Adrenal gland (tissue), 5 donors: ENCODE measurements around the gene GNAL.

Source experiments
- POLR2A ChIP-seq, 2 donors: fragments of 450-650 bp; IDR thresholded peaks; one replicate each; pipeline ENCODE4 v1.6.1; 2017; ENCODE audit warnings: antibody characterized with exemption in 2 of 2, mild to moderate bottlenecking in 2 of 2, moderate library complexity in 1 of 2
- TF ChIP-seq, protein P1 (sequence below), 6 experiments: fragments of 450-650 bp in 4 of 6; fragments of 200-600 bp in 2 of 6; sonication (generic) in 1 of 6; IDR thresholded peaks; 1 replicate in 5 of 6; 2 replicates in 1 of 6; pipeline versions ENCODE4 v1.5.1 to v1.8.0; 2016 to 2021; ENCODE audit warnings: antibody characterized with exemption in 6 of 6, mild to moderate bottlenecking in 2 of 6, moderate library complexity in 1 of 6
- donor health status: DM: no; HTN: no; CAD: no.

DNA sequence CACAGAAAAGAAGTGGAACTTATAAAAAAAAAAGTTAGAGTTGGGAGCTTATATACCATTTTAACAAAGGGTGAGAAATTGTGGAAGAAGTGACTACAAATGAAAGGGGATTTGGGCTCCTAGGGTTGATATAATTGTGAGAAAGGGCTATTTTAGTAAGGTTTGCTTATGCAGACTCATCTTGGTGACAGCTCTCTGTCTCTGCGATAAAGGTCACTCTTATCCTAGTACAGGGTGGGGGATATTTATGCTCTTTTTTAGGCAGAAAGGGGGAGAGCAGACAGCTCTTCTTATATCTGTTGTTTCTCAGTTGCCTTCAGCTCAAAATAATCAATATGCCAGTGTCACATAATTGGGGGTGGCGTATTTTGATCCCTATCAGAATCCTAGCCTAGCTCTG is 130.9 kb downstream of the GNAL start:
- TF ChIP-seq, protein P1, sequence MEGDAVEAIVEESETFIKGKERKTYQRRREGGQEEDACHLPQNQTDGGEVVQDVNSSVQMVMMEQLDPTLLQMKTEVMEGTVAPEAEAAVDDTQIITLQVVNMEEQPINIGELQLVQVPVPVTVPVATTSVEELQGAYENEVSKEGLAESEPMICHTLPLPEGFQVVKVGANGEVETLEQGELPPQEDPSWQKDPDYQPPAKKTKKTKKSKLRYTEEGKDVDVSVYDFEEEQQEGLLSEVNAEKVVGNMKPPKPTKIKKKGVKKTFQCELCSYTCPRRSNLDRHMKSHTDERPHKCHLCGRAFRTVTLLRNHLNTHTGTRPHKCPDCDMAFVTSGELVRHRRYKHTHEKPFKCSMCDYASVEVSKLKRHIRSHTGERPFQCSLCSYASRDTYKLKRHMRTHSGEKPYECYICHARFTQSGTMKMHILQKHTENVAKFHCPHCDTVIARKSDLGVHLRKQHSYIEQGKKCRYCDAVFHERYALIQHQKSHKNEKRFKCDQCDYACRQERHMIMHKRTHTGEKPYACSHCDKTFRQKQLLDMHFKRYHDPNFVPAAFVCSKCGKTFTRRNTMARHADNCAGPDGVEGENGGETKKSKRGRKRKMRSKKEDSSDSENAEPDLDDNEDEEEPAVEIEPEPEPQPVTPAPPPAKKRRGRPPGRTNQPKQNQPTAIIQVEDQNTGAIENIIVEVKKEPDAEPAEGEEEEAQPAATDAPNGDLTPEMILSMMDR (IDR thresholded peaks at IDR 0.05) = no peak
- no peak for TF ChIP-seq POLR2A (IDR thresholded peaks at IDR 0.05)
